HG02642 (cell line): ENCODE data around the gene TXNL4A.
"Not testable (repeated sequence)": the region's sequence is repeated elsewhere in the genome, so short reads cannot be mapped to it uniquely, and the experiment has no call there.

Experiments used
- ATAC-seq: cut with Tn5 transposase; IDR thresholded peaks from one replicate; pipeline ENCODE4 v1.9.1; 2021; ENCODE audit warnings: mild to moderate bottlenecking; ENCODE audit not compliant: unreplicated experiment, poor library complexity

TXNL4A gene

GRCh38 chr18:79988451-79989194 is at the start of gene TXNL4A:
Gene TXNL4A (minus strand): TSS chr18:79988563. CDS start chr18:79988392, 171 bp downstream.
- ATAC-seq: peak; percentile 97

GRCh38 chr18:80037300-80037699 is 48.9 kb upstream of the TXNL4A start:
- ATAC-seq: no peak

- ATAC-seq: no peak
Observed at GRCh38 chr18:80035997-80036396, 47.6 kb upstream of the TXNL4A start.

- no peak for ATAC-seq
Observed at GRCh38 chr18:80034852-80035406, 46.6 kb upstream of the TXNL4A start.

GRCh38 chr18:80034068-80034851 is 45.9 kb upstream of the TXNL4A start, which contains the start of gene RBFA:
Gene RBFA (plus strand): TSS chr18:80034434. CDS start chr18:80034496, 62 bp downstream.
- ATAC-seq: peak; percentile 76

GRCh38 chr18:80033181-80034067 is 45.1 kb upstream of the TXNL4A start:
- peak; percentile 51 for ATAC-seq

- no peak for ATAC-seq
Observed at GRCh38 chr18:80029690-80030089, 41.3 kb upstream of the TXNL4A start.

GRCh38 chr18:80027719-80028118 is 39.4 kb upstream of the TXNL4A start:
- not testable (repeated sequence) for ATAC-seq

- no peak for ATAC-seq
Observed at GRCh38 chr18:80026363-80026762, 38.0 kb upstream of the TXNL4A start.

- no peak for ATAC-seq
Observed at GRCh38 chr18:80023173-80023572, 34.8 kb upstream of the TXNL4A start.

- ATAC-seq: no peak
Observed at GRCh38 chr18:80022613-80023012, 34.2 kb upstream of the TXNL4A start.

- ATAC-seq: no peak
Observed at GRCh38 chr18:80012714-80013113, 24.4 kb upstream of the TXNL4A start.

GRCh38 chr18:80011496-80012137 is 23.3 kb upstream of the TXNL4A start:
- not testable (repeated sequence) for ATAC-seq

- no peak for ATAC-seq
Observed at GRCh38 chr18:80010551-80010906, 22.2 kb upstream of the TXNL4A start.

GRCh38 chr18:80009661-80010550 is 21.5 kb upstream of the TXNL4A start:
- no peak for ATAC-seq

- no peak for ATAC-seq
Observed at GRCh38 chr18:80006724-80007123, 18.4 kb upstream of the TXNL4A start.

GRCh38 chr18:80004600-80005342 is 16.4 kb upstream of the TXNL4A start:
- no peak for ATAC-seq

- no peak for ATAC-seq
Observed at GRCh38 chr18:80002468-80002867, 14.1 kb upstream of the TXNL4A start.
